K562 (cell line): ENCODE data around the gene TRPC4. TPM values are rescaled to one million over a fixed set of nuclear protein-coding genes. Genes with fewer than 3 reads are reported as not detected.

Experiments
- ATAC-seq: fragments of 200-7000 bp; cut with Tn5 transposase; 3 replicates; pipeline ENCODE4 v1.9.1; 2020; ENCODE audit warnings: moderate library complexity
- BruUV-seq: library from RNA; stranded (reverse); fragments of 400-500 nt; replicated peaks from 2 replicates; lab custom pipeline; 2021; lab: Mats Ljungman, UMichigan
- CTCF ChIA-PET: fragments of 300-600 bp; formaldehyde crosslinking; extraction: SDS; loops from one replicate; lab custom pipeline; 2021; ENCODE audit warnings: low intra/inter-chr PET ratio; lab: Yijun Ruan, JAX
- POLR2A ChIA-PET: fragments of 300-600, 350-650 bp; sonication (Branson Sonifier 250); formaldehyde crosslinking; extraction: SDS; loops from one replicate; lab custom pipeline; 2021; ENCODE audit warnings: antibody characterized with exemption, inconsistent platforms; lab: Yijun Ruan, JAX
- DNase-seq, 4 experiments: peaks; one replicate each; pipeline versions ENCODE4 v3.0.0 to v3.0.0-alpha.2; 2011 to 2018; ENCODE audit warnings: low spot score in 3 of 4, mixed read lengths in 3 of 4; ENCODE audit errors: extremely low read depth in 1 of 4
- FAIRE-seq: peaks from 2 replicates; lab custom pipeline; 2011; peaks lifted over from hg19 to GRCh38; lab: Jason Lieb, UNC
- H2AFZ ChIP-seq: 2 replicates; pipeline ENCODE4 v1.6.0; 2011; ENCODE audit warnings: low read depth, low read length, control low read depth, inconsistent platforms
- H3K27ac ChIP-seq: fragments of 200-600 bp; 3 replicates; pipeline ENCODE4 v1.8.0; 2011; ENCODE audit warnings: low read depth, mild to moderate bottlenecking, control low read depth, inconsistent platforms, low read length, moderate library complexity, mixed read lengths; ENCODE audit errors: extremely low read depth
- H3K27me3 ChIP-seq, 2 experiments: fragments of 300-600 bp in 1 of 2; 2 replicates in 1 of 2; 3 replicates in 1 of 2; pipeline versions ENCODE4 v1.6.0 to v1.8.0; 2011; ENCODE audit warnings: inconsistent platforms in 2 of 2, low read length in 2 of 2, mild to moderate bottlenecking in 1 of 2, mixed read lengths in 1 of 2, moderate library complexity in 1 of 2; ENCODE audit not compliant: control insufficient read depth in 2 of 2, insufficient read depth in 2 of 2
- H3K36me3 ChIP-seq: fragments of 300-600 bp; 3 replicates; pipeline ENCODE4 v1.8.0; 2011; ENCODE audit warnings: mild to moderate bottlenecking, low read length, inconsistent platforms; ENCODE audit not compliant: control insufficient read depth, insufficient read depth
- H3K4me1 ChIP-seq, 2 experiments: fragments of 200-600 bp in 1 of 2; replicated peaks in 1 of 2; 2 replicates in 1 of 2; 3 replicates in 1 of 2; pipeline versions ENCODE4 v1.5.1 to v1.8.0; 2011; ENCODE audit warnings: inconsistent platforms in 2 of 2, low read length in 2 of 2, mild to moderate bottlenecking in 1 of 2, mixed read lengths in 1 of 2, moderate library complexity in 1 of 2; ENCODE audit not compliant: control insufficient read depth in 2 of 2, insufficient read depth in 2 of 2
- H3K4me2 ChIP-seq: 2 replicates; pipeline ENCODE4 v1.6.1; 2011; ENCODE audit warnings: low read length, control low read depth, inconsistent platforms, mixed read lengths; ENCODE audit not compliant: insufficient read depth
- H3K4me3 ChIP-seq: fragments of 200-600 bp; sonication (generic), shearing (Covaris generic); 2 replicates; pipeline ENCODE4 v1.5.1; 2016; ENCODE audit warnings: control low read depth, inconsistent platforms
- H3K79me2 ChIP-seq: fragments of 200-600 bp; 3 replicates; pipeline ENCODE4 v1.8.0; 2011; ENCODE audit warnings: low read length, inconsistent platforms; ENCODE audit not compliant: control insufficient read depth, insufficient read depth
- H3K9ac ChIP-seq, 2 experiments: 2 replicates each; pipeline versions ENCODE4 v1.6.0 to v1.6.1; 2011; ENCODE audit warnings: low read depth in 2 of 2, low read length in 2 of 2, control low read depth in 1 of 2, inconsistent platforms in 1 of 2, mild to moderate bottlenecking in 1 of 2, mixed read lengths in 1 of 2; ENCODE audit not compliant: insufficient read depth in 1 of 2
- H3K9me1 ChIP-seq: one replicate; pipeline ENCODE4 v1.6.0; 2011; ENCODE audit warnings: inconsistent platforms, mild to moderate bottlenecking, low read length, moderate library complexity; ENCODE audit not compliant: control insufficient read depth, insufficient read depth
- H3K9me3 ChIP-seq: replicated peaks from 2 replicates; pipeline ENCODE4 v1.5.1; 2011; ENCODE audit warnings: low read depth, low read length, inconsistent platforms; ENCODE audit not compliant: control insufficient read depth, insufficient read depth
- H4K20me1 ChIP-seq: replicated peaks from 2 replicates; pipeline ENCODE4 v1.6.1; 2011; ENCODE audit warnings: low read length, inconsistent platforms, mixed read lengths; ENCODE audit not compliant: control insufficient read depth, insufficient read depth
- CREB3L1 ChIP-seq: fragments of 450-650 bp; IDR thresholded peaks from 2 replicates; pipeline ENCODE4 v1.6.1; 2014; ENCODE audit warnings: low read depth, mild to moderate bottlenecking, moderate library complexity, borderline replicate concordance
- RUNX1 ChIP-seq: sonication (generic); IDR thresholded peaks from 2 replicates; pipeline ENCODE4 v1.6.1; 2016; ENCODE audit warnings: antibody characterized with exemption, low read depth
- TEAD1 ChIP-seq, 2 experiments: fragments of 450-650 bp in 1 of 2; sonication (generic) in 1 of 2; formaldehyde crosslinking; IDR thresholded peaks; 2 replicates each; pipeline versions ENCODE4 v1.4.0 to v1.8.0; 2020 to 2022; ENCODE audit warnings: mild to moderate bottlenecking in 2 of 2, missing genetic modification reagents in 1 of 2
- ZBTB49 ChIP-seq: sonication (generic); formaldehyde crosslinking; IDR thresholded peaks from 2 replicates; pipeline ENCODE4 v1.8.0; 2022; ENCODE audit warnings: missing genetic modification reagents, mild to moderate bottlenecking, borderline replicate concordance
- ZNF253 ChIP-seq: fragments of 250-450 bp; sonication (Bioruptor Pico); conservative IDR thresholded peaks from 2 replicates; pipeline ENCODE4 v1.6.1; 2021; ENCODE audit warnings: mild to moderate bottlenecking
- WGBS: fragments of 100-300 bp; shearing (Covaris generic); methylation state at CpG from one replicate; pipeline ENCODE4 v1.1.6; 2016; ENCODE audit warnings: low coverage, mixed read lengths; ENCODE audit not compliant: insufficient coverage; ENCODE audit errors: missing lambda C conversion rate; 5-methylcytosine and 5-hydroxymethylcytosine counted together
- in situ Hi-C: fragments of 300-500 bp; cut with MboI; formaldehyde crosslinking; loops from 4 replicates; pipeline ENCODE4 v1.15.0; 2018; ENCODE audit warnings: inconsistent platforms, mixed read lengths
- intact Hi-C: fragments of 100-400 bp; cut with micrococcal nuclease; formaldehyde crosslinking; loops from 2 replicates; pipeline ENCODE4 v1.14.2; 2022
- polyA plus RNA-seq, 8 experiments: library from polyadenylated mRNA; depleted of rRNA in 4 of 8; stranded (reverse) in 5 of 8; unstranded in 3 of 8; fragments of >200 nt; fragmentation: Nextera tagmentation in 2 of 8; fragmentation: Illumina TruSeq in 1 of 8; extraction: Ambion mirVana in 2 of 8; extraction: Trizol in 1 of 8; gene quantifications; 2 replicates each; pipeline versions ENCODE4 v1.2.1 to v1.2.3, GENCODE V29; 2011 to 2014; ENCODE audit warnings: inconsistent platforms in 1 of 8, missing spikeins in 1 of 8
- total RNA-seq, 7 experiments: library from RNA; depleted of rRNA in 6 of 7; stranded (reverse); fragments of >200 nt in 6 of 7; fragmentation: Illumina TruSeq in 2 of 7; extraction: Trizol in 2 of 7; gene quantifications; 2 replicates each; pipeline versions ENCODE4 v1.2.1 to v1.2.3, GENCODE V29; 2011 to 2021; ENCODE audit warnings: low replicate concordance in 1 of 7

The TRPC4 gene
- total and polyA plus RNA-seq, 9 of the 15 experiments (the other 6 are each of a cell fraction or from before 2014, with no cell fraction given) = 0.03 to 0.04 TPM; not detected in 7

- TF ChIP-seq RUNX1 = no peak
- TF ChIP-seq ZNF253 (CRISPR knock-in tag) = no peak
These were observed 103.1 kb downstream of the TRPC4 start (continued) for GRCh38 chr13:37766502-37766901.

GRCh38 chr13:37755349-37755748 is 114.2 kb downstream of the TRPC4 start:
- BruUV-seq = no TSS peak
- no peak for DNase-seq
- no peaks in the 10 kb centered on the region for H3K4me1 ChIP-seq
- no peaks in the 10 kb centered on the region for H3K79me2 ChIP-seq
- WGBS = 5% methylated on average over 2 of the region's 3 CpGs
- TF ChIP-seq TEAD1 (CRISPR knock-in tag; IDR thresholded peaks at IDR 0.05) = no peak
- TF ChIP-seq CREB3L1 = no peak
- no peak for TF ChIP-seq ZBTB49 (CRISPR knock-in tag)
- no peak overlapping the region for H3K27ac ChIP-seq
- ChIA-PET CTCF (no interaction called here), POLR2A (interaction anchor here (0.5 kb wide), 1 partner anchor 176 kb away, joined by 3 read pairs; no protein-coding TSS in a partner anchor)
- no peak overlapping the region for H2AFZ ChIP-seq
- ATAC-seq = no peak
- in situ Hi-C loops = no loop called here
- no peak overlapping the region for H3K4me3 ChIP-seq
- no peak for FAIRE-seq
- no peak overlapping the region for H3K4me2 ChIP-seq
- H3K9ac ChIP-seq = no peak overlapping the region
- no peaks in the 10 kb centered on the region for H3K9me3 ChIP-seq
- H3K27me3 ChIP-seq = no peaks in the 10 kb centered on the region
- H3K9me1 ChIP-seq = no peaks in the 10 kb centered on the region
- H3K36me3 ChIP-seq = no peaks in the 10 kb centered on the region
- intact Hi-C loops = no loop called here
- H4K20me1 ChIP-seq = no peaks in the 10 kb centered on the region
